Suprapubic skin (tissue), 4 donors: ENCODE measurements around the gene SMC6.

Experiments
- CTCF ChIP-seq, 2 donors: fragments of 200-600 bp in 1 of 2; fragments of 450-650 bp in 1 of 2; sonication (generic) in 1 of 2; IDR thresholded peaks; one replicate each; pipeline ENCODE4 v1.5.1; 2016 to 2019; ENCODE audit warnings: antibody characterized with exemption in 2 of 2, mild to moderate bottlenecking in 1 of 2, moderate library complexity in 1 of 2
- EP300 ChIP-seq: sonication (generic); formaldehyde crosslinking; IDR thresholded peaks from one replicate; pipeline ENCODE4 v1.6.1; 2017; ENCODE audit warnings: antibody characterized with exemption
- POLR2A ChIP-seq, 2 donors: fragments of 450-650 bp; IDR thresholded peaks; one replicate each; pipeline ENCODE4 v1.6.1; 2017; ENCODE audit warnings: antibody characterized with exemption in 2 of 2, mild to moderate bottlenecking in 2 of 2, moderate library complexity in 2 of 2
- POLR2AphosphoS5 ChIP-seq, 3 donors: sonication (generic); formaldehyde crosslinking; IDR thresholded peaks; one replicate each; pipeline ENCODE4 v1.6.1; 2017; ENCODE audit warnings: antibody characterized with exemption in 3 of 3

DNA sequence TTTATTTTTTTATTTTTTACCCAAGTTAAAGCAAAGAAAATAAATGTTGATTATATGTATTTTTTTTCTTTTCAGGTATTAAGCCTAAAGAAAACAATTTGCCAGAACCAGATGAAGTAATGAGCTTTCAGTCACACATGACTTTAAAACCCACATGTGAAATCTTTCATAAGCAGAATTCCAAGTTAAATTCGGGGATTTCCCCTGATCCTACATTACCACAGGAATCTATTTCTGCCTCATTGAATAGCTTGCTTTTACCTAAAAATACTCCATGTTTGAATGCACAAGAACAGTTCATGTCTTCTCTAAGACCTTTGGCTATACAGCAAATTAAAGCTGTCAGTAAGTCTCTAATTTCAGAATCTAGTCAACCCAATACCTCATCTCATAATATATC lies 26.9 kb upstream of the SMC6 start:
- TF ChIP-seq POLR2AphosphoS5 (IDR thresholded peaks at IDR 0.05) (no peak), CTCF (IDR thresholded peaks at IDR 0.05) (no peak), POLR2A (IDR thresholded peaks at IDR 0.05) (no peak), EP300 (no peak)
